HCT116 (cell line): ENCODE data around the gene CYP46A1. TPM values are rescaled to one million over a fixed set of nuclear protein-coding genes. Genes with fewer than 3 reads are reported as not detected.

Source experiments
- ATAC-seq: fragments of 200-7000 bp; cut with Tn5 transposase; 2 replicates; pipeline ENCODE4 v1.9.1; 2020; ENCODE audit warnings: mild to moderate bottlenecking, moderate library complexity
- BruUV-seq: library from RNA; stranded (reverse); fragments of 400-500 nt; replicated peaks from 2 replicates; lab custom pipeline; 2021; lab: Mats Ljungman, UMichigan
- CTCF ChIA-PET: fragments of 300-600 bp; sonication (Branson Sonifier 250); formaldehyde crosslinking; loops from one replicate; lab custom pipeline; 2021; ENCODE audit warnings: antibody characterized with exemption; lab: Charles Lee
- POLR2A ChIA-PET: fragments of 300-600, 350-600 bp; sonication (Branson Sonifier 250); formaldehyde crosslinking; loops from one replicate; lab custom pipeline; 2021; ENCODE audit warnings: antibody characterized with exemption; lab: Charles Lee
- RAD21 ChIA-PET, 2 experiments: fragments of 300-600 bp; sonication (Branson Sonifier 250); formaldehyde crosslinking; loops; one replicate each; lab custom pipeline; 2023; ENCODE audit warnings: low total read pairs in 2 of 2; ENCODE audit not compliant: uncharacterized antibody in 2 of 2, unreplicated experiment in 2 of 2, low non-redundant PET in 1 of 2; lab: Charles Lee
- DNase-seq: peaks from one replicate; pipeline ENCODE4 v3.0.0-alpha.2; 2010; ENCODE audit warnings: low read depth, low spot score
- H2AFZ ChIP-seq: fragments of 200-600 bp; shearing (Covaris generic), sonication (generic); 2 replicates; pipeline ENCODE4 v1.6.1; 2017; ENCODE audit warnings: low read depth, mixed run types, mixed read lengths, antibody characterized with exemption, low read length; ENCODE audit not compliant: poor library complexity, severe bottlenecking
- H3K27ac ChIP-seq: 2 replicates; pipeline ENCODE4 v1.5.1; 2012; ENCODE audit warnings: low read depth, low read length
- H3K27me3 ChIP-seq: fragments of 200-600 bp; sonication (generic); 2 replicates; pipeline ENCODE4 v1.6.1; 2016; ENCODE audit warnings: mixed run types, low read length, mixed read lengths; ENCODE audit not compliant: insufficient read depth
- H3K36me3 ChIP-seq, 2 experiments: fragments of 200-500 bp in 1 of 2; fragments of 200-600 bp in 1 of 2; sonication (Bioruptor generic) in 1 of 2; sonication (generic) in 1 of 2; 2 replicates each; pipeline versions ENCODE4 v1.5.1 to v1.6.1; 2014 to 2016; ENCODE audit warnings: low read length in 2 of 2, inconsistent platforms in 1 of 2, mixed read lengths in 1 of 2, mixed run types in 1 of 2; ENCODE audit not compliant: insufficient read depth in 2 of 2, control insufficient read depth in 1 of 2
- H3K4me1 ChIP-seq, 2 experiments: fragments of 200-600 bp in 1 of 2; sonication (generic) in 1 of 2; 2 replicates each; pipeline versions ENCODE4 v1.5.1 to v1.6.1; 2012 to 2017; ENCODE audit warnings: low read length in 2 of 2, inconsistent platforms in 1 of 2, mild to moderate bottlenecking in 1 of 2, mixed read lengths in 1 of 2, mixed run types in 1 of 2, moderate library complexity in 1 of 2; ENCODE audit not compliant: insufficient read depth in 2 of 2, control insufficient read depth in 1 of 2
- H3K4me2 ChIP-seq: fragments of 200-600 bp; sonication (generic); 2 replicates; pipeline ENCODE4 v1.6.1; 2017; ENCODE audit warnings: mixed run types, low read length, mixed read lengths
- H3K4me3 ChIP-seq, 2 experiments: fragments of 200-600 bp in 1 of 2; sonication (generic) in 1 of 2; replicated peaks in 1 of 2; 2 replicates each; pipeline ENCODE4 v1.5.1; 2011 to 2016; ENCODE audit warnings: low read length in 2 of 2, control low read depth in 1 of 2, low read depth in 1 of 2, mild to moderate bottlenecking in 1 of 2, mixed read lengths in 1 of 2, mixed run types in 1 of 2
- H3K79me2 ChIP-seq: fragments of 200-600 bp; sonication (generic); 2 replicates; pipeline ENCODE4 v1.6.1; 2017; ENCODE audit warnings: mild to moderate bottlenecking, mixed run types, low read length, moderate library complexity, mixed read lengths; ENCODE audit not compliant: insufficient read depth
- H3K9ac ChIP-seq: fragments of 200-600 bp; sonication (generic); 2 replicates; pipeline ENCODE4 v1.6.1; 2016; ENCODE audit warnings: low read length, mixed read lengths
- H3K9me2 ChIP-seq: fragments of 200-600 bp; sonication (generic), shearing (Covaris generic); 2 replicates; pipeline ENCODE4 v1.6.1; 2017; ENCODE audit warnings: mixed run types, mild to moderate bottlenecking, moderate library complexity; ENCODE audit not compliant: insufficient read depth
- H3K9me3 ChIP-seq, 2 experiments: fragments of 200-500 bp in 1 of 2; fragments of 200-600 bp in 1 of 2; sonication (Bioruptor generic) in 1 of 2; sonication (generic) in 1 of 2; 2 replicates each; pipeline ENCODE4 v1.6.1; 2014 to 2017; ENCODE audit warnings: low read length in 2 of 2, mixed read lengths in 2 of 2, inconsistent platforms in 1 of 2, low read depth in 1 of 2, mild to moderate bottlenecking in 1 of 2, mixed run types in 1 of 2, moderate library complexity in 1 of 2; ENCODE audit not compliant: control insufficient read depth in 1 of 2, insufficient read depth in 1 of 2
- H4K20me1 ChIP-seq: fragments of 200-600 bp; sonication (generic), shearing (Covaris generic); 2 replicates; pipeline ENCODE4 v1.6.1; 2017; ENCODE audit warnings: mixed run types, mild to moderate bottlenecking, moderate library complexity; ENCODE audit not compliant: insufficient read depth
- CBX3 ChIP-seq: IDR thresholded peaks from 2 replicates; pipeline ENCODE4 v1.6.1; 2012; ENCODE audit warnings: low read depth
- CEBPB ChIP-seq: IDR thresholded peaks from 2 replicates; pipeline ENCODE4 v1.6.1; 2012; ENCODE audit warnings: low read depth
- FOSL1 ChIP-seq: IDR thresholded peaks from 2 replicates; pipeline ENCODE4 v1.6.1; 2012; ENCODE audit warnings: low read depth
- RAD21 ChIP-seq: IDR thresholded peaks from 2 replicates; pipeline ENCODE4 v1.6.1; 2012; ENCODE audit warnings: low read depth, mild to moderate bottlenecking
- SIN3A ChIP-seq: IDR thresholded peaks from 2 replicates; pipeline ENCODE4 v1.6.1; 2012; ENCODE audit warnings: low read depth
- YY1 ChIP-seq: IDR thresholded peaks from 2 replicates; pipeline ENCODE4 v1.6.1; 2011; ENCODE audit warnings: low read length, low read depth, moderate library complexity, mild to moderate bottlenecking; ENCODE audit not compliant: insufficient replicate concordance; ENCODE audit errors: extremely low read depth
- ZFX ChIP-seq: fragments of 450-650 bp; IDR thresholded peaks from 2 replicates; pipeline ENCODE4 v1.6.1; 2017
- ZNF274 ChIP-seq: fragments of 200-500 bp; sonication (Bioruptor generic); IDR thresholded peaks from 2 replicates; pipeline ENCODE4 v1.6.1; 2014; ENCODE audit warnings: mild to moderate bottlenecking, low read depth, low read length, inconsistent platforms
- intact Hi-C: fragments of 100-400 bp; cut with micrococcal nuclease; formaldehyde crosslinking; loops from 2 replicates; pipeline ENCODE4 v1.10.0; 2022
- total RNA-seq: library from RNA; stranded (reverse); gene quantifications from one replicate; pipeline ENCODE4 v1.2.1, GENCODE V29; 2021; ENCODE audit not compliant: unreplicated experiment
- TF ChIP-seq, protein P1 (sequence below): IDR thresholded peaks from 2 replicates; pipeline ENCODE4 v1.6.1; 2011; ENCODE audit warnings: mild to moderate bottlenecking, low read length, moderate library complexity; ENCODE audit not compliant: insufficient replicate concordance; ENCODE audit errors: extremely low read depth
- TF ChIP-seq, protein P2 (sequence below): IDR thresholded peaks from 2 replicates; pipeline ENCODE4 v1.6.1; 2012; ENCODE audit warnings: low read depth
- TF ChIP-seq, protein P3 (sequence below): IDR thresholded peaks from 2 replicates; pipeline ENCODE4 v1.6.1; 2012

Gene CYP46A1
- total RNA-seq, 1 experiment from 2014 or later: 0.76 TPM

DNA sequence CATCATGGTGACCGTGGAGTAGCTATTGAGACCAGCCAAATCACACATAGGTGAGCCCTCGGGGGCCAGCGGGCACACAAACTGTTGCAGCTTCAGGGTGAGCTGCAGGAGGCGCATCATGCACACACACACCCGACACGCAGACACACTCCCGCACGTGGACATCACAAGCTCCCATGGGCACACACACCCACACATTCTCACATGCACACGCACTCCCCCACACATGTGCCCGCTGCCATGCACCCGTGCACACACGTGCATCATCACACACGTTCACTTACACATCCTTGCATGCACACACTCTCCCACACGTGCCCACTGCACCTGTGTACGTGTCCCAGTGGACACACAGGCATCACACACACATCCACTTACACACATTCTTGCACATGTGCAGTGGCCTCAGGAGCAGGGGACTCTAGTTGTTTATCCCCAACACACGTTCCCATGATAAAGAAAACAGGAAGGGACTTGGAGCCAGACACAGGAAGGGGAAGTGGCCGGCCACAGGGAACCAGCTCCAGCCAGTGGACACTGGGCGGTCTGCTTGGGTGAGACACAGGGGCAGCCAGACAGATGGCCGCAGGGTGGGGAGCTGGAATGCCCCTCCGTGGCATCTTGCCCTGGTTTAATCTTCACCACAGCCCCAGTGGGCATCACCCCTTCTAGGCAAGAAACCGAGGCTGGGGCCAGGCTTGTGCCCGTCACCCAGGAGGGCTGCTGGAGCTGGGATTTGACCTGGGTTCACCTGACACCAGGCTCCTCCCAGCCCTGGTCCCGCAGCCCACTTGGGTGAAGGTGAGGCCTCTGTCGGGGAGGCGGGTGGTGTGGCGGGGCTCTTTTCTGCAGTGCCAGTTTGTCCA, 49.7 kb downstream of the CYP46A1 start:
- Histone ChIP-seq H3K9me3 (no peaks in the 10 kb centered on the region), H2AFZ (no peak overlapping the region), H4K20me1 (no peaks in the 10 kb centered on the region), H3K79me2 (no peaks in the 10 kb centered on the region), H3K27me3 (no peaks in the 10 kb centered on the region), H3K4me2 (no peak overlapping the region), H3K27ac (no peak overlapping the region), H3K9me2 (no peaks in the 10 kb centered on the region), H3K4me1 (peaks cover 15 to 27% of the 10 kb centered on the region in 2 experiments; a peak in 3 of 4 replicates), H3K4me3 (no peak overlapping the region), H3K36me3 (no peaks in the 10 kb centered on the region), H3K9ac (no peak overlapping the region)
- DNase-seq (no peak), ATAC-seq (no peak)
- TF ChIP-seq FOSL1: no peak
- no peak for TF ChIP-seq SIN3A
- no peak for TF ChIP-seq ZFX
- TF ChIP-seq, protein P1, sequence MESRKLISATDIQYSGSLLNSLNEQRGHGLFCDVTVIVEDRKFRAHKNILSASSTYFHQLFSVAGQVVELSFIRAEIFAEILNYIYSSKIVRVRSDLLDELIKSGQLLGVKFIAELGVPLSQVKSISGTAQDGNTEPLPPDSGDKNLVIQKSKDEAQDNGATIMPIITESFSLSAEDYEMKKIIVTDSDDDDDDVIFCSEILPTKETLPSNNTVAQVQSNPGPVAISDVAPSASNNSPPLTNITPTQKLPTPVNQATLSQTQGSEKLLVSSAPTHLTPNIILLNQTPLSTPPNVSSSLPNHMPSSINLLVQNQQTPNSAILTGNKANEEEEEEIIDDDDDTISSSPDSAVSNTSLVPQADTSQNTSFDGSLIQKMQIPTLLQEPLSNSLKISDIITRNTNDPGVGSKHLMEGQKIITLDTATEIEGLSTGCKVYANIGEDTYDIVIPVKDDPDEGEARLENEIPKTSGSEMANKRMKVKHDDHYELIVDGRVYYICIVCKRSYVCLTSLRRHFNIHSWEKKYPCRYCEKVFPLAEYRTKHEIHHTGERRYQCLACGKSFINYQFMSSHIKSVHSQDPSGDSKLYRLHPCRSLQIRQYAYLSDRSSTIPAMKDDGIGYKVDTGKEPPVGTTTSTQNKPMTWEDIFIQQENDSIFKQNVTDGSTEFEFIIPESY: no peak
- TF ChIP-seq RAD21: no peak
- no peak for TF ChIP-seq ZNF274
- TF ChIP-seq, protein P2, sequence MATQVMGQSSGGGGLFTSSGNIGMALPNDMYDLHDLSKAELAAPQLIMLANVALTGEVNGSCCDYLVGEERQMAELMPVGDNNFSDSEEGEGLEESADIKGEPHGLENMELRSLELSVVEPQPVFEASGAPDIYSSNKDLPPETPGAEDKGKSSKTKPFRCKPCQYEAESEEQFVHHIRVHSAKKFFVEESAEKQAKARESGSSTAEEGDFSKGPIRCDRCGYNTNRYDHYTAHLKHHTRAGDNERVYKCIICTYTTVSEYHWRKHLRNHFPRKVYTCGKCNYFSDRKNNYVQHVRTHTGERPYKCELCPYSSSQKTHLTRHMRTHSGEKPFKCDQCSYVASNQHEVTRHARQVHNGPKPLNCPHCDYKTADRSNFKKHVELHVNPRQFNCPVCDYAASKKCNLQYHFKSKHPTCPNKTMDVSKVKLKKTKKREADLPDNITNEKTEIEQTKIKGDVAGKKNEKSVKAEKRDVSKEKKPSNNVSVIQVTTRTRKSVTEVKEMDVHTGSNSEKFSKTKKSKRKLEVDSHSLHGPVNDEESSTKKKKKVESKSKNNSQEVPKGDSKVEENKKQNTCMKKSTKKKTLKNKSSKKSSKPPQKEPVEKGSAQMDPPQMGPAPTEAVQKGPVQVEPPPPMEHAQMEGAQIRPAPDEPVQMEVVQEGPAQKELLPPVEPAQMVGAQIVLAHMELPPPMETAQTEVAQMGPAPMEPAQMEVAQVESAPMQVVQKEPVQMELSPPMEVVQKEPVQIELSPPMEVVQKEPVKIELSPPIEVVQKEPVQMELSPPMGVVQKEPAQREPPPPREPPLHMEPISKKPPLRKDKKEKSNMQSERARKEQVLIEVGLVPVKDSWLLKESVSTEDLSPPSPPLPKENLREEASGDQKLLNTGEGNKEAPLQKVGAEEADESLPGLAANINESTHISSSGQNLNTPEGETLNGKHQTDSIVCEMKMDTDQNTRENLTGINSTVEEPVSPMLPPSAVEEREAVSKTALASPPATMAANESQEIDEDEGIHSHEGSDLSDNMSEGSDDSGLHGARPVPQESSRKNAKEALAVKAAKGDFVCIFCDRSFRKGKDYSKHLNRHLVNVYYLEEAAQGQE: no peak
- TF ChIP-seq CBX3: no peak
- no peak for TF ChIP-seq CEBPB
- TF ChIP-seq, protein P3, sequence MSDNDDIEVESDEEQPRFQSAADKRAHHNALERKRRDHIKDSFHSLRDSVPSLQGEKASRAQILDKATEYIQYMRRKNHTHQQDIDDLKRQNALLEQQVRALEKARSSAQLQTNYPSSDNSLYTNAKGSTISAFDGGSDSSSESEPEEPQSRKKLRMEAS: no peak
- no peak for TF ChIP-seq YY1
- ChIA-PET POLR2A (no interaction called here), RAD21 (no interaction called here), CTCF (no interaction called here)
- intact Hi-C loops: no loop called here
- BruUV-seq: no TSS peak
